ENCODE results near the gene CYB5R3.

DNA sequence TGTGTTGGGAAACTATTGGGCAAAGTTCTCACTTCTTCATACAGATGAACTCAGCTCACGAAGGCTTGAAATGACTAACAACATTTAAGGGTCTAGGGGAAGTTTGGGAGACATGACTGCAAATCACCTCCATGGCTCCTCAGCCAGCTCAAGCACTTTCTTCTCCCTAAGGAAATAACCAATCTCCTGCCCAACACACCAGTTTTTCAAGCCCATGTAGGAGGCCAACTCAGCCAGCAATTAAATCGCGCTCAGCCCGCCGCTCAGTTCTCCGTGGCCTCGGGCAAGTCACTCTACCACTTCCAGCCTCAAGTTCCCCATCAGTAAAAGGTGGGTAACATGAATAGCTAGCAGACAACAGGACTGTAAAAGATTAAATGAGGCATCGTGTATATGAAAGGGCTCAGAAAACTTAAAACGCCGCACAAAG, 35.3 kb downstream of the CYB5R3 start:
- no peak for TF ChIP-seq CTCF (IDR thresholded peaks at IDR 0.05)
- TF ChIP-seq POLR2A (IDR thresholded peaks at IDR 0.05): no peak

Measured in prostate gland (tissue), 2 donors.